DMS79 (cell line): Measurements from ENCODE around the gene TMTC2.
"Not testable (repeated sequence)": the region's sequence is repeated elsewhere in the genome, so short reads cannot be mapped to it uniquely, and the experiment has no call there.

Experiments
- DNase-seq: peaks from one replicate; lab custom pipeline; 2025; lab: John Stamatoyannopoulos, UW

Gene TMTC2

DNA sequence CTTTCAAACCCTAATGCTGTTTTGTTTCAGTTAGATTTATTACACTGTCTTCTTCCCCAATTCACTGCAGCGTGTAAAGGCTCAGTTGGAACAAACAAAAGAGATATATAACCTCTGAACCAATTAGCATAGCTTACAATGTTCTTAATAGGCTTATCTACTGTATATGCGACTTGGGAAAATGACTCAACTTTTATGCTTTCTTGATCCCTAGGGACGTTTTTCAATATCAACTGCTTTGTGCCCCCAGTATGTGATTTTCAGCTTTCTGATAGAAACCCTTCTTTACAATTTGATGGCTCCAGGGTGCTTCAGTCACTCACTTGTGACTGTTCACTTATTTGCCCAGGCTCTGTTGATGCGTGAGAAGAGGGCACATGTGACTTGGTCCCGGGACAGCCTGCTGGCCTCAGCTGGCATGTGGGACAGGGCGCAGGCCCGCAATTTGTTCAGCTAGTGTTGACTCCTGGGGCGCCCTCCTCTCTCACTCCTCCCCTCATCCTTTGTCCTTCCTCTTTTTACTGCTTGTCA lies 107.1 kb downstream of the TMTC2 start:
- DNase-seq: no peak

DNA sequence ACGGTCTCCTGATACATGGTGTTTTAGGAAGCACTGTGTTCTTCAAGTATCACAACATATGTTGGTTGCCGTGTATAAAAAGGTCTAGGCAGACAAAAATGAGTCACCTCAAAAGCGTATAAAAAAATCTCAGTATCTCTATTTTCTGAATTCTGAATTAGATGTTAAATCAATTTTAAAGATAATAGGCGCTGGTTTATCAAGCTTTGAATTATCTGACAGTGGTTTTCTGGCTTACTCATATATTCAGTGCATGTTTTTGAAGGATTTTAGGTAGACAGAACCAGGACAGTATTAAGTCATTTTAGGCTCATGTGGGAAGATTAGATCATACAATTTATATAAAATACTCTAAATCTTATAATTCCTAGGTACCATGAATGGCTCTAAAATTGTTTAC lies 110.8 kb downstream of the TMTC2 start:
- DNase-seq: no peak

GRCh38 chr12:82800185-82800584 lies 113.5 kb downstream of the TMTC2 start:
- no peak for DNase-seq

DNA sequence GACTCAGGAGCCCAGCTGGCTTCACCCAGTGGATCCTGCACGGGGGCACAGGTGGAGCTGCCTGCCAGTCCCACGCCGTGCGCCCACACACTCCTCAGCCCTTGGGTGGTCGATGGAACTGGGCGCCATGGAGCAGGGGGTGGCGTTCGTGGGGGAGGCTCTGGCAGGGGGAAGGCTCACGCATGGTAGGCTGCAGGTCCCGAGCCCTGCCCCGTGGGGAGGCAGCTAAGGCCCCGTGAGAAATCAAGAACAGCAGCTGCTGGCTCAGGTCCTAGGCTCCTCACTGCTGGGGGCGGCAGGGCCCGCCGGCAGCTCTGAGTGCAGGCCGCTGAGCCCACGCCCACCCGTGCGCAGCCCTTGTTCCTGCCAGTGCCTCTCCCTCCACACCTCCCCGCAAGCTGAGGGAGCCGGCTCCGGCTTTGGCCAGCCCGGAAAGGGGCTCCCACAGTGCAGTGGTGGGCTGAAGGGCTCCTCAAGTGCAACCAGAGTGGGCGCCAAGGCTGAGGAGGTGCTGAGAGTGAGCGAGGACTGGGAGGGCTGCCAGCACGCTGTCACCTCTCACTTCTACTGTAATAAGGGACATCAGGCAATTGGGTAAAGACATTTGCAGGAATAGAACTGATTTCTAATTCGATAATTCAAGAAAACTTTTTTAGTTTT lies 115.4 kb downstream of the TMTC2 start:
- DNase-seq: no peak

DNA sequence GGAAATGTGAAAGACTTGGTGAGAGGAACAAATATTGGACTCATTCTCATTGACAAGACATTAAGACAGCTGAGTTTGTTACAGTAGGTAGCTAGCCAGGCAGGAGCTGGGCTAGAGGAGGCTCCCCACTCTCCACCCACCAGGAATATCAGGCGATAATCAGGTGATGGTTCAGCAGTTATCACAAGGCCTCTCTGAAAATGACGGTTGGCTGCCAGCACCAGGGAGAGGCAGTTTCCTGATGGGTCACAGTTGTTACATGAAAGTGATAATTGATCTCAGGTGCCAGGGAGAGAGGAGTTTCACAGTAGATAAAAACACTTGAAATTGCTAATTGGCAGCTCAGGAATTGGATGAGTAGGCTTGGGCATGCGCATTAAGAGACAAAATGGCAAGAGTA lies 116.5 kb downstream of the TMTC2 start:
- DNase-seq: no peak

GRCh38 chr12:82804601-82805000 lies 117.9 kb downstream of the TMTC2 start:
- DNase-seq: no peak

DNA sequence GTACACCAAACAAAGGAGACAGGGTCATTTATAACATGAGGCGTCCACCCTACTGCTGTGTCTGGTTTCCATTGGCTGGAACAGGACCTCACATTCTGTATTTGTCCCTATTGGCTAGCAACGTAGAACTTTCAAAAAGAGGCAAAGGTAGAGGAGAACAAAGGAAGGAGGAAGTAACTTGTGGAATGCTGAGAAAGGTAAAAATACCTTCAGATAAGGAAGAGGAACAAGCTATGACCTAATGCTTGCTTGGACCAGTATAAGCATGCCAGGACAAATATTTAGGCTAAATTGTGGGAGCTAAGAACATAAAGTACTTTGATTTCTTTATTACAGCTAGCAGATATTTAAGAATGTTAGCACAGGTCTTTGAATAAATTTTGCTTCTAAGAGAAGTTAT lies 118.3 kb downstream of the TMTC2 start:
- DNase-seq: not testable (repeated sequence)

GRCh38 chr12:82805812-82806497 lies 119.2 kb downstream of the TMTC2 start:
- no peak for DNase-seq

GRCh38 chr12:82807132-82807737 lies 120.5 kb downstream of the TMTC2 start:
- no peak for DNase-seq

- DNase-seq: no peak
Measured at GRCh38 chr12:82810568-82810967, 123.9 kb downstream of the TMTC2 start.

DNA sequence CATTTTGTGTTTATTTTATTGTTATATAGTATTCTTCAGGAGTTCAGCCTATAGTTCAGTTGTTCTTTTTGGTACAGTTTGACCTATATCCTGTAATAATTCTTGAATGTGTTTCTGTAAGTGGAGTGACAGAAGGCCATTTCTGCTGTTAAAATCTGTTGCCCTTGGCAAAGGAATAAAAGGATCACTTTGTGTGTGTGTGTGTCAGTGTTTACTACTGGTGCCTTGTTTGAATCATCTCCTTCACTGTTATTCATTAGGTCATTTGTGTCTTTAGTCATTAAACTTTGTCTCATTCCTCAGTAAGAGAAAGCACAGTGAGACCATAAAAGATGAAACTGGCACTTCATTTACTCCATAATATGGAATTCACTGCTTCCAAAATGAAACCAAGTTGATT lies 130.7 kb downstream of the TMTC2 start:
- DNase-seq: no peak

DNA sequence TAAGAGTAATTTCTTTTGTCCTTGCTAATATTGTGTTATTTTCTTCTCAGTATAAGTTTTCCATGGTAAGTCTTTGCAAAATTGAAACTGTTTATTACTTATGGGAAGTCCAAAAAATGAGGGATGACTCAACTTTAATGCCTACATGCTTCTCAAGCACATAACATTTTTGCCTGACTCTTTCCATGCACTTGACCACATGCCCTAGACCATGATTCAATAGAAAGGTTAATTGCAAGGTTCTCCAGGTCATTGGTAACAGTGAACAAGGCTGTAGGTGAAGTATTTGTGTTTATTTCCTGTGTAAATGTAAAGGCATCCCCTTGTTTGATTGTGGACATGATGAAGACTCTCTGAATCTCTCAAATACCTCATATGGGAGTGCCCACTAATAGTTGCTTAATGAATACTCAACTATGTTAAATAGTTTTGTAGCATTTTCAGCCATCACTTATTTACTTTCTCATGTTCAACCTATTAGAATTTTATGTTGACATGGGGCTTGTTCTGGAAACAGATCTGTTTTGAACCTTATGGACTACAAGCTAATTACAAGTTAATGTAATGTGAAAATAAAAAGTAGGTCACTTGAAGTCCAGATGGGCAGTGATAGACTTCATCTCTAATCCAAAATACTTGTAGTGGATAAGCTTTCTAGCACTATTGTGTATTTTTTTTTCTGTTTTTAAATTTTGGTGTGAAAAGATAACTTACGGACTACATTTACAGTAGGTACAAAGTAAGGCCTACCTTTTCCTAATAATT lies 131.7 kb downstream of the TMTC2 start:
- DNase-seq: no peak

- DNase-seq: no peak
Measured at GRCh38 chr12:82826505-82826904, 139.8 kb downstream of the TMTC2 start.

- DNase-seq: no peak
Measured at GRCh38 chr12:82832096-82832495, 145.4 kb downstream of the TMTC2 start.

DNA sequence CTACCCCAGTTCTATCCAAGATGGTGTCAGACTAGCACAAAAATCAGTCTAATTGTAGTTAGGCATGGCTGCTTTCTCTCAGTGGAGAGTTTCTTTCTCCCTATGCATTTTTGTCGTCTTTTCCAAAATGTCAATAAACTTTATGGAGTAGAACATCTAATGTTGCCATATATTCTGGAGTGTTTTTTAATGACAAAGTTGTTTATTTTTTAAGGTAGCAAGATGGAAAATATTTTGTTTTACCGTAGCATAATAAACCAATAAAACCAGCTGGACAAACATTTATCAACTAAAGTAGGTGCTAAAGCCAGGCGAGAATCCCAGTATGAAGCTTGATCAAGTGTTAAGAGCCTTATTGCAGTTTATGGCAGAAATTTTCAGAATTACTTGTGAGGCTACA lies 146.3 kb downstream of the TMTC2 start:
- DNase-seq: no peak

DNA sequence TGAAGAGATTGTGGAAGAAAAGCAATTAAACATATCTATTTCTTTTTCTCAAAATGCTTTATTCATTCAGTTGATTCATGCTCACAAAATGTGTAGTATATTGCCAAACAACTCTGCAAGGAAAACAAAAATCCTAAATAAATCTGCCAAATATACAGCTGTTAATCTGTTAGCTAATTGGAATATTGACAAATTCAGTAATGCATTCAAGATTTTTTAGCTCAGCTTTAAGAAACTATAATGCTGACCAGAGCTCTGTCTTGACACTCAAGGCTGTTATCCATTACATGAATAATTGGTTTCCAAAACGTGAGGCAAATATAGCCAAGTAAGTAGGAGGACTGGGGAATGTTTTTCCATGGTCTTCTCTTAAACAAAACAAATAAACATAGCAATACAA lies 146.8 kb downstream of the TMTC2 start:
- no peak for DNase-seq

DNA sequence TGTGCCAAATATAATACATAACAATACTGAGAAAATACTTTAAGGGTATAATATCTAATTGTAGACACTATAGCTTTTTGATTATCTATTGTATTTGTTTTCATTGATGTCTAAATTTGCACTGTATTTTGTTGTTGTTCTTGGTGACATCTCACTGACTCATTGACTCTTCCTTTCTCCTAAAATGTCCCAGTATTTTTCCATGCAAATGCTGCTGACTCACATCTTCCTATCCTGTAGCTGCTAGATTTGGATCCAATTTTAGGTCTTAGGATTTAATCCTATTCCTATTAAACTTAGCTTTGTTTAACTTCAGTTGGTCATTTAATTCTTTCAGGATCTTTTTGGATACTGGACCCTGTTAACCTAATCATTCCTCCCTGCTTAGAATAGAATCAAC lies 148.5 kb downstream of the TMTC2 start:
- no peak for DNase-seq

DNA sequence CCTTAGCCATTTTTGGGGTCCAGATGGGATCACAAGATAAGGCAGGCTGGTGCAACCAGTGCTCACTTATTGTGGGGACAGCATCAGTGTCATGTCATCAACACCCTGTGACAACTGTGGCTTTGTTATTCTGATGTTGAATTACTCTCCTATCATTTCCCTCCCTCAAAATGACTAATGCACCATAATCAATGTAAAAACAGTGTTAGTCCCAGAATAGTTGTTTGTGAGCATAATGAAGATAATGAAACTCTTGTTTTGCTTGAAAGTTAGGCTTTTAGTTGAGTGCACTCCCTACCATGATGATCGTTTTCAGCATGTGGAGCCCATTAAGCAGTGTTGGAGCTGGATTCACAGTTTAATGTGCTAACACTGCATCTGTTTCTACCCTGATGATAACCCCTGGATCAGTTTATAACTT lies 151.4 kb downstream of the TMTC2 start:
- DNase-seq: no peak

- DNase-seq: no peak
Measured at GRCh38 chr12:82838827-82839226, 152.1 kb downstream of the TMTC2 start.

- no peak for DNase-seq
Measured at GRCh38 chr12:82839796-82840195, 153.1 kb downstream of the TMTC2 start.

- DNase-seq: no peak
Measured at GRCh38 chr12:82841487-82841904, 154.8 kb downstream of the TMTC2 start.

- no peak for DNase-seq
Measured at GRCh38 chr12:82842480-82842879, 155.8 kb downstream of the TMTC2 start.
